Measurements from ENCODE around the gene ADRM1. TPM values are rescaled to one million over a fixed set of nuclear protein-coding genes. Genes with fewer than 3 reads are reported as not detected.
A peak's percentile ranks its signal among the peaks of the same experiment; 100 is the strongest.

The ADRM1 gene
- total RNA-seq, 6 donors from 2014 or later, result 57.6 to 158 (median 91.6) TPM

GRCh38 chr20:62310757-62311121 is 7.9 kb downstream of the ADRM1 start:
- H3K27ac ChIP-seq, result peak overlapping the region in 1 of 4 donors; percentile 34
- H3K36me3 ChIP-seq, result peaks cover 59 to 98% (median 94%) of the 10 kb centered on the region in 4 donors
- no peaks in the 10 kb centered on the region for H3K9me3 ChIP-seq
- H3K27me3 ChIP-seq, result no peaks in the 10 kb centered on the region
- peaks cover 1 to 7% (median 3%) of the 10 kb centered on the region in 4 donors for H3K4me1 ChIP-seq
- DNase-seq (peak in 1 of 2 donors; percentile 82), ATAC-seq (ENCODE audit: low FRiP score in 2 of 2) (no peak)
- 71 to 80% methylated on average over 7 to 25 of the region's 25 CpGs for WGBS, 2 donors
- H3K4me3 ChIP-seq, result no peak overlapping the region
- TF ChIP-seq POLR2A (IDR thresholded peaks at IDR 0.05) (no peak), EP300 (IDR thresholded peaks at IDR 0.05) (no peak), CTCF (IDR thresholded peaks at IDR 0.05) (no peak), POLR2AphosphoS5 (IDR thresholded peaks at IDR 0.05) (no peak)

GRCh38 chr20:62311150-62311549 is 8.4 kb downstream of the ADRM1 start:
- Histone ChIP-seq H3K36me3 (peaks cover 57 to 98% (median 94%) of the 10 kb centered on the region in 4 donors), H3K4me1 (peaks cover 0 to 3% (median under 1%) of the 10 kb centered on the region in 4 donors), H3K9me3 (no peaks in the 10 kb centered on the region), H3K27ac (no peak overlapping the region), H3K27me3 (no peaks in the 10 kb centered on the region), H3K4me3 (no peak overlapping the region)
- TF ChIP-seq POLR2AphosphoS5 (IDR thresholded peaks at IDR 0.05) (no peak), CTCF (IDR thresholded peaks at IDR 0.05) (no peak), POLR2A (IDR thresholded peaks at IDR 0.05) (no peak), EP300 (IDR thresholded peaks at IDR 0.05) (no peak)
- 97% methylated on average over 10 of the region's 18 CpGs; no CpG with 5 or more reads in 1 of the 2 donors for WGBS, 2 donors
- DNase-seq (no peak), ATAC-seq (ENCODE audit: low FRiP score in 2 of 2) (no peak)

GRCh38 chr20:62311832-62312661 is 9.2 kb downstream of the ADRM1 start:
- WGBS, 2 donors, result 94 to 95% methylated on average over 34 to 48 of the region's 60 CpGs
- no peaks in the 10 kb centered on the region for H3K9me3 ChIP-seq
- H3K36me3 ChIP-seq, result peaks cover 55 to 98% (median 94%) of the 10 kb centered on the region in 4 donors
- peak in 1 of 2 donors; percentile 86 for DNase-seq
- no peaks in the 10 kb centered on the region for H3K27me3 ChIP-seq
- TF ChIP-seq POLR2AphosphoS5 (IDR thresholded peaks at IDR 0.05), result no peak
- TF ChIP-seq CTCF (IDR thresholded peaks at IDR 0.05), result no peak
- no peak for TF ChIP-seq POLR2A (IDR thresholded peaks at IDR 0.05)
- TF ChIP-seq EP300 (IDR thresholded peaks at IDR 0.05), result no peak
- H3K4me3 ChIP-seq, result no peak overlapping the region
- no peak overlapping the region for H3K27ac ChIP-seq
- no peak for ATAC-seq (ENCODE audit: low FRiP score in 2 of 2)
- no peaks in the 10 kb centered on the region for H3K4me1 ChIP-seq

- no peak overlapping the region for H3K27ac ChIP-seq
- no peaks in the 10 kb centered on the region for H3K9me3 ChIP-seq
- peaks cover 54 to 98% (median 94%) of the 10 kb centered on the region in 4 donors for H3K36me3 ChIP-seq
- no peaks in the 10 kb centered on the region for H3K27me3 ChIP-seq
- H3K4me1 ChIP-seq, result no peaks in the 10 kb centered on the region
- ATAC-seq (ENCODE audit: low FRiP score in 2 of 2) (no peak), DNase-seq (peak in 1 of 2 donors; percentile 74)
- WGBS, 2 donors, result 97% methylated on average over 13 to 16 of the region's 16 CpGs
- H3K4me3 ChIP-seq, result no peak overlapping the region
- no peak for TF ChIP-seq POLR2AphosphoS5 (IDR thresholded peaks at IDR 0.05)
- TF ChIP-seq CTCF (IDR thresholded peaks at IDR 0.05), result no peak
- TF ChIP-seq POLR2A (IDR thresholded peaks at IDR 0.05), result no peak
- no peak for TF ChIP-seq EP300 (IDR thresholded peaks at IDR 0.05)
These were observed 9.8 kb downstream of the ADRM1 start for GRCh38 chr20:62312662-62312977.
